IMR-90 (cell line): ENCODE data around the gene TTI1. TPM values are rescaled to one million over a fixed set of nuclear protein-coding genes. Genes with fewer than 3 reads are reported as not detected.

Source experiments
- ATAC-seq: fragments of 200-7000 bp; cut with Tn5 transposase; 2 replicates; pipeline ENCODE4 v1.9.1; 2020; ENCODE audit warnings: low read depth, mild to moderate bottlenecking, moderate library complexity
- BruUV-seq: library from RNA; stranded (reverse); fragments of 400-500 nt; replicated peaks from 2 replicates; lab custom pipeline; 2021; lab: Mats Ljungman, UMichigan
- CTCF ChIA-PET: fragments of 300-600 bp; formaldehyde crosslinking; extraction: SDS; loops from one replicate; lab custom pipeline; 2021; ENCODE audit warnings: antibody characterized with exemption; lab: Yijun Ruan, JAX
- POLR2A ChIA-PET: fragments of 300-600 bp; sonication (Branson Sonifier 250); formaldehyde crosslinking; loops from one replicate; lab custom pipeline; 2022; ENCODE audit warnings: antibody characterized with exemption; ENCODE audit not compliant: unreplicated experiment; lab: Charles Lee
- DNase-seq: peaks from one replicate; pipeline ENCODE4 v3.0.0; 2013
- H2AFZ ChIP-seq: replicated peaks from 2 replicates; pipeline ENCODE3; 2013; ENCODE audit warnings: low read length, mild to moderate bottlenecking; ENCODE audit not compliant: poor library complexity
- H2AK5ac ChIP-seq: 2 replicates; pipeline ENCODE4 v1.6.1; 2013; ENCODE audit warnings: low read depth, low read length, inconsistent platforms
- H2AK9ac ChIP-seq: replicated peaks from 2 replicates; pipeline ENCODE3; 2013; ENCODE audit warnings: mild to moderate bottlenecking, low read depth, low read length, moderate library complexity; ENCODE audit not compliant: poor library complexity
- H2BK120ac ChIP-seq: 2 replicates; pipeline ENCODE4 v1.6.1; 2013; ENCODE audit warnings: low read depth, low read length, inconsistent platforms
- H2BK15ac ChIP-seq: 3 replicates; pipeline ENCODE4 v1.6.1; 2013; ENCODE audit warnings: low read depth, low read length, inconsistent platforms
- H2BK20ac ChIP-seq: 2 replicates; pipeline ENCODE4 v1.6.1; 2013; ENCODE audit warnings: low read depth, mild to moderate bottlenecking, inconsistent platforms, low read length, moderate library complexity
- H2BK5ac ChIP-seq: 2 replicates; pipeline ENCODE4 v1.6.1; 2013; ENCODE audit warnings: mild to moderate bottlenecking, low read depth, low read length, inconsistent platforms; ENCODE audit not compliant: poor library complexity, severe bottlenecking
- H3K14ac ChIP-seq: replicated peaks from 2 replicates; pipeline ENCODE4 v1.6.1; 2013; ENCODE audit warnings: low read depth, low read length, inconsistent platforms
- H3K18ac ChIP-seq: 2 replicates; pipeline ENCODE4 v1.6.1; 2013; ENCODE audit warnings: low read depth, low read length, control low read depth
- H3K23ac ChIP-seq: 2 replicates; pipeline ENCODE4 v1.6.1; 2013; ENCODE audit warnings: low read depth, low read length, inconsistent platforms
- H3K27ac ChIP-seq: 2 replicates; pipeline ENCODE4 v1.5.1; 2013; ENCODE audit warnings: mild to moderate bottlenecking, control low read depth, low read length; ENCODE audit not compliant: insufficient read depth
- H3K27me3 ChIP-seq: 2 replicates; pipeline ENCODE4 v1.6.1; 2013; ENCODE audit warnings: low read length; ENCODE audit not compliant: control insufficient read depth, insufficient read depth
- H3K36me3 ChIP-seq: 2 replicates; pipeline ENCODE4 v1.6.1; 2013; ENCODE audit warnings: low read length, mixed read lengths; ENCODE audit not compliant: control insufficient read depth, insufficient read depth
- H3K4ac ChIP-seq: 2 replicates; pipeline ENCODE4 v1.6.1; 2013; ENCODE audit warnings: low read depth, low read length, inconsistent platforms
- H3K4me1 ChIP-seq: 2 replicates; pipeline ENCODE4 v1.6.1; 2013; ENCODE audit warnings: low read length, mixed read lengths; ENCODE audit not compliant: control insufficient read depth, insufficient read depth
- H3K4me2 ChIP-seq: 2 replicates; pipeline ENCODE4 v1.6.1; 2013; ENCODE audit warnings: low read depth, mild to moderate bottlenecking, control low read depth, low read length, moderate library complexity
- H3K4me3 ChIP-seq: 2 replicates; pipeline ENCODE4 v1.5.1; 2013; ENCODE audit warnings: low read depth, mild to moderate bottlenecking, control low read depth, low read length, moderate library complexity; ENCODE audit not compliant: insufficient read depth
- H3K56ac ChIP-seq: 2 replicates; pipeline ENCODE4 v1.6.1; 2013; ENCODE audit warnings: low read length, inconsistent platforms; ENCODE audit not compliant: insufficient read depth; ENCODE audit errors: extremely low read depth
- H3K79me1 ChIP-seq, 2 experiments: 2 replicates each; pipeline ENCODE4 v1.6.1; 2013; ENCODE audit warnings: low read length in 2 of 2, inconsistent platforms in 1 of 2, low read depth in 1 of 2
- H3K9ac ChIP-seq: 2 replicates; pipeline ENCODE4 v1.6.1; 2013; ENCODE audit warnings: low read depth, low read length, control low read depth
- H3K9me1 ChIP-seq: 2 replicates; pipeline ENCODE4 v1.6.1; 2013; ENCODE audit warnings: low read length, inconsistent platforms; ENCODE audit not compliant: insufficient read depth
- H3K9me3 ChIP-seq: 2 replicates; pipeline ENCODE4 v1.6.1; 2013; ENCODE audit warnings: low read length; ENCODE audit not compliant: control insufficient read depth, insufficient read depth
- H4K20me1 ChIP-seq: 2 replicates; pipeline ENCODE4 v1.6.1; 2013; ENCODE audit warnings: low read length, inconsistent platforms; ENCODE audit not compliant: insufficient read depth
- H4K5ac ChIP-seq: 2 replicates; pipeline ENCODE4 v1.6.1; 2013; ENCODE audit warnings: mild to moderate bottlenecking, low read depth, low read length, control low read depth
- H4K8ac ChIP-seq, 2 experiments: 2 replicates each; pipeline ENCODE4 v1.6.1; 2013; ENCODE audit warnings: low read depth in 2 of 2, low read length in 2 of 2, control low read depth in 1 of 2, inconsistent platforms in 1 of 2
- H4K91ac ChIP-seq: 2 replicates; pipeline ENCODE4 v1.6.1; 2013; ENCODE audit warnings: low read depth, low read length, inconsistent platforms; ENCODE audit not compliant: insufficient read depth
- CEBPB ChIP-seq: IDR thresholded peaks from 2 replicates; pipeline ENCODE4 v1.6.1; 2012; ENCODE audit warnings: low read depth, low read length, improper control_type of control experiment
- FOS ChIP-seq: fragments of 150-350 bp; IDR thresholded peaks from 2 replicates; pipeline ENCODE4 v1.6.1; 2016; ENCODE audit warnings: low read depth, low read length
- MXI1 ChIP-seq: IDR thresholded peaks from 2 replicates; pipeline ENCODE4 v1.6.1; 2012; ENCODE audit warnings: low read depth, mild to moderate bottlenecking, low read length, moderate library complexity, borderline replicate concordance
- RCOR1 ChIP-seq: IDR thresholded peaks from 2 replicates; pipeline ENCODE4 v1.6.1; 2012; ENCODE audit warnings: mild to moderate bottlenecking, low read length, improper control_type of control experiment; ENCODE audit not compliant: insufficient replicate concordance
- WGBS, 2 experiments: methylation state at CpG; one replicate each; pipeline versions ENCODE4 v1.1.5 to v1.1.7; 2013; ENCODE audit warnings: missing lambda C conversion rate in 2 of 2; ENCODE audit not compliant: insufficient read length in 1 of 2; ENCODE audit errors: extremely low coverage in 2 of 2; 5-methylcytosine and 5-hydroxymethylcytosine counted together
- dilution Hi-C: fragments of 300-500 bp; cut with HindIII; formaldehyde crosslinking; loops from one replicate; pipeline ENCODE4 v1.14.3; 2018; ENCODE audit warnings: low sequenced_read_pairs; ENCODE audit not compliant: unreplicated experiment
- in situ Hi-C: fragments of 300-500 bp; cut with MboI; formaldehyde crosslinking; loops from 3 replicates; pipeline ENCODE4 v1.14.3; 2019; ENCODE audit warnings: low sequenced_read_pairs, inconsistent platforms, mixed read lengths
- intact Hi-C: fragments of 100-400 bp; cut with micrococcal nuclease; formaldehyde crosslinking; loops from 2 replicates; pipeline ENCODE4 v1.10.0; 2022
- polyA plus RNA-seq, 3 experiments: library from polyadenylated mRNA; depleted of rRNA; stranded (reverse); fragments of >200 nt; gene quantifications; 2 replicates each; pipeline ENCODE4 v1.2.3, GENCODE V29; 2012; ENCODE audit warnings: low replicate concordance in 1 of 3
- total RNA-seq: library from RNA; depleted of rRNA; stranded (reverse); fragments of >200 nt; gene quantifications from 2 replicates; pipeline ENCODE4 v1.2.3, GENCODE V29; 2012

The TTI1 gene
- total and polyA plus RNA-seq, 2 of the 4 experiments (the other 2 are of a cell fraction): 12.5 to 17.6 TPM

GRCh38 chr20:37976887-37977286, 56.4 kb downstream of the TTI1 start:
- Histone ChIP-seq H3K79me1 (no peaks in the 10 kb centered on the region), H4K91ac (no peak overlapping the region), H3K9ac (no peak overlapping the region), H4K8ac (no peak overlapping the region), H2AK9ac (no peak overlapping the region), H3K9me1 (no peaks in the 10 kb centered on the region), H4K5ac (no peak overlapping the region), H3K36me3 (no peaks in the 10 kb centered on the region; the same call in 1 of the 2 replicates), H3K9me3 (no peaks in the 10 kb centered on the region), H2BK20ac (no peak overlapping the region), H4K20me1 (no peaks in the 10 kb centered on the region), H3K23ac (no peak overlapping the region), H3K27ac (no peak overlapping the region), H2AFZ (no peak overlapping the region), H2BK5ac (no peak overlapping the region), H3K4me3 (no peak overlapping the region), H3K4me1 (no peaks in the 10 kb centered on the region), H3K27me3 (no peaks in the 10 kb centered on the region; the same call in 1 of the 2 replicates), H2BK15ac (no peak overlapping the region), H2BK120ac (no peak overlapping the region), H3K4me2 (no peak overlapping the region), H3K18ac (no peak overlapping the region), H3K56ac (no peak overlapping the region), H3K14ac (no peak overlapping the region), H3K4ac (no peak overlapping the region), H2AK5ac (no peak overlapping the region)
- CTCF ChIA-PET: no interaction called here
- BruUV-seq: no TSS peak
- intact Hi-C loops (no loop called here), in situ Hi-C loops (no loop called here), dilution Hi-C loops (no loop called here)
- WGBS, 2 experiments: 56% methylated on average over 5 of the region's 10 CpGs; no CpG with 5 or more reads in 1 of the 2 experiments
- TF ChIP-seq RCOR1 (no peak), MXI1 (no peak), FOS (no peak), CEBPB (no peak)
- DNase-seq (no peak), ATAC-seq (no peak)
- POLR2A ChIA-PET: no interaction called here
